ENCODE data around the gene SNHG17.

SNHG17 gene

GRCh38 chr20:38373898-38374297, 61.2 kb downstream of the SNHG17 start:
- DNase-seq (ENCODE audit: low read depth in 2 of 2), result no peak

- no peak for DNase-seq (ENCODE audit: low read depth in 2 of 2)
Observed at GRCh38 chr20:38373231-38373867, 61.8 kb downstream of the SNHG17 start.

GRCh38 chr20:38372806-38373205, 62.3 kb downstream of the SNHG17 start:
- no peak for DNase-seq (ENCODE audit: low read depth in 2 of 2)

Data from stimulated activated CD8-positive, alpha-beta memory T cell treated with anti-CD3 and anti-CD28 coated beads, Interleukin-15, amount 100 ng/mL, for 48 hours (primary cell).